Spleen (tissue), 7 donors: ENCODE data around the gene CWF19L1.

Experiments used
- CTCF ChIP-seq, 11 experiments: fragments of 200-600 bp in 7 of 11; fragments of 450-650 bp in 4 of 11; sonication (generic) in 4 of 11; IDR thresholded peaks in 8 of 11; conservative IDR thresholded peaks in 3 of 11; 1 replicate in 7 of 11; 2 replicates in 4 of 11; pipeline versions ENCODE4 v1.4.0 to v1.8.0; 2016 to 2021; ENCODE audit warnings: antibody characterized with exemption in 11 of 11, inconsistent platforms in 4 of 11, mild to moderate bottlenecking in 1 of 11
- POLR2AphosphoS5 ChIP-seq, 3 donors: sonication (generic); formaldehyde crosslinking; IDR thresholded peaks; one replicate each; pipeline ENCODE4 v1.5.1; 2017; ENCODE audit warnings: antibody characterized with exemption in 3 of 3
- donor health status: DM: no; HTN: no; CAD: no; lungs with moderate emphysema.
- donor health status: DM: no; HTN: no; CAD: no.
- donor health status: DM: no; HTN: no; CAD: no.

- TF ChIP-seq POLR2AphosphoS5 (IDR thresholded peaks at IDR 0.05) (no peak), CTCF (IDR thresholded peaks at IDR 0.05 in 8 of 11, conservative IDR thresholded peaks at IDR 0.05 in 3 of 11) (no peak)
These were observed 43.9 kb upstream of the CWF19L1 start for GRCh38 chr10:100311298-100311697.
